H1 (cell line): ENCODE data around the gene LRRC4C. TPM values are rescaled to one million over a fixed set of nuclear protein-coding genes. Genes with fewer than 3 reads are reported as not detected.

Source experiments
- CTCF ChIA-PET: fragments of 300-600 bp; sonication (Branson Sonifier 250); formaldehyde crosslinking; loops from one replicate; lab custom pipeline; 2021; ENCODE audit not compliant: partially characterized antibody; lab: Charles Lee
- POLR2A ChIA-PET: fragments of 300-600 bp; sonication (Branson Sonifier 250); formaldehyde crosslinking; loops from one replicate; lab custom pipeline; 2021; ENCODE audit warnings: inconsistent platforms; ENCODE audit not compliant: partially characterized antibody; lab: Charles Lee
- DNase-seq, 2 experiments: peaks; one replicate each; pipeline versions ENCODE4 v3.0.0 to v3.0.0-alpha.2; 2010 to 2022; ENCODE audit warnings: low spot score in 2 of 2, low read depth in 1 of 2, mixed read lengths in 1 of 2
- FAIRE-seq: peaks from 2 replicates; lab custom pipeline; 2011; peaks lifted over from hg19 to GRCh38; lab: Jason Lieb, UNC
- H2AFZ ChIP-seq: 2 replicates; pipeline ENCODE4 v1.8.1; 2012; ENCODE audit warnings: low read length, inconsistent platforms
- H2AK5ac ChIP-seq: 2 replicates; pipeline ENCODE4 v1.6.1; 2013; ENCODE audit warnings: low read depth, low read length
- H2BK120ac ChIP-seq: replicated peaks from 2 replicates; pipeline ENCODE3; 2013; ENCODE audit warnings: low read depth, low read length, inconsistent platforms
- H2BK12ac ChIP-seq: 2 replicates; pipeline ENCODE4 v1.6.1; 2013; ENCODE audit warnings: low read depth, low read length
- H2BK15ac ChIP-seq: 2 replicates; pipeline ENCODE4 v1.6.1; 2013; ENCODE audit warnings: low read length
- H2BK20ac ChIP-seq: 2 replicates; pipeline ENCODE4 v1.6.1; 2013; ENCODE audit warnings: low read length
- H2BK5ac ChIP-seq: 2 replicates; pipeline ENCODE4 v1.6.1; 2013; ENCODE audit warnings: low read depth, low read length
- H3K14ac ChIP-seq: 2 replicates; pipeline ENCODE4 v1.6.1; 2013; ENCODE audit warnings: inconsistent platforms; ENCODE audit not compliant: insufficient read length
- H3K18ac ChIP-seq: 2 replicates; pipeline ENCODE4 v1.6.1; 2013; ENCODE audit warnings: low read length; ENCODE audit errors: extremely low read depth
- H3K23ac ChIP-seq: 2 replicates; pipeline ENCODE4 v1.6.1; 2013; ENCODE audit warnings: inconsistent platforms; ENCODE audit not compliant: insufficient read length
- H3K23me2 ChIP-seq: 2 replicates; pipeline ENCODE4 v1.6.1; 2013; ENCODE audit warnings: low read depth, low read length
- H3K27ac ChIP-seq: 2 replicates; pipeline ENCODE4 v1.6.1; 2011; ENCODE audit warnings: low read depth, low read length, inconsistent platforms
- H3K27me3 ChIP-seq, 4 experiments: replicated peaks in 1 of 4; 1 replicate in 1 of 4; 2 replicates in 3 of 4; pipeline versions ENCODE4 v1.6.1 to v1.8.1; 2011 to 2013; ENCODE audit warnings: low read length in 3 of 4, mild to moderate bottlenecking in 3 of 4, inconsistent platforms in 2 of 4, mixed read lengths in 2 of 4, moderate library complexity in 1 of 4; ENCODE audit not compliant: control insufficient read depth in 3 of 4, insufficient read depth in 3 of 4; ENCODE audit errors: extremely low read depth in 1 of 4
- H3K36me3 ChIP-seq, 4 experiments: 2 replicates each; pipeline versions ENCODE4 v1.6.1 to v1.8.1; 2011 to 2013; ENCODE audit warnings: mild to moderate bottlenecking in 4 of 4, low read length in 3 of 4, moderate library complexity in 2 of 4, control low read depth in 1 of 4, inconsistent platforms in 1 of 4; ENCODE audit not compliant: insufficient read depth in 4 of 4, control insufficient read depth in 2 of 4
- H3K4ac ChIP-seq: replicated peaks from 2 replicates; pipeline ENCODE3; 2013; ENCODE audit warnings: low read length, low read depth, mixed read lengths, inconsistent platforms; ENCODE audit not compliant: insufficient read length
- H3K4me1 ChIP-seq, 4 experiments: replicated peaks in 1 of 4; 1 replicate in 1 of 4; 2 replicates in 3 of 4; pipeline versions ENCODE4 v1.6.1 to v1.8.1; 2011 to 2013; ENCODE audit warnings: low read length in 3 of 4, inconsistent platforms in 2 of 4, mixed read lengths in 1 of 4; ENCODE audit not compliant: insufficient read depth in 4 of 4, control insufficient read depth in 3 of 4
- H3K4me2 ChIP-seq, 2 experiments: 2 replicates each; pipeline versions ENCODE4 v1.6.1 to v1.8.1; 2011 to 2013; ENCODE audit warnings: low read depth in 2 of 2, low read length in 2 of 2, control low read depth in 1 of 2, inconsistent platforms in 1 of 2, mild to moderate bottlenecking in 1 of 2; ENCODE audit not compliant: insufficient read depth in 1 of 2
- H3K4me3 ChIP-seq, 4 experiments: fragments of 200-600, 300-600 bp in 1 of 4; sonication (generic), shearing (Covaris generic), sonication (Bioruptor Twin) in 1 of 4; 2 replicates each; pipeline versions ENCODE4 v1.5.1 to v1.8.1; 2011 to 2016; ENCODE audit warnings: low read length in 4 of 4, low read depth in 3 of 4, control low read depth in 2 of 4, inconsistent platforms in 2 of 4, mild to moderate bottlenecking in 2 of 4, mixed read lengths in 1 of 4, moderate library complexity in 1 of 4; ENCODE audit not compliant: insufficient read depth in 2 of 4; ENCODE audit errors: extremely low read depth in 1 of 4
- H3K56ac ChIP-seq: replicated peaks from 2 replicates; pipeline ENCODE3; 2013; ENCODE audit warnings: low read depth, mild to moderate bottlenecking, mixed read lengths, low read length, inconsistent platforms; ENCODE audit not compliant: insufficient read length
- H3K79me1 ChIP-seq: 2 replicates; pipeline ENCODE4 v1.6.1; 2013; ENCODE audit warnings: low read depth, low read length, control low read depth
- H3K79me2 ChIP-seq, 2 experiments: 2 replicates each; pipeline versions ENCODE4 v1.6.1 to v1.8.1; 2012 to 2013; ENCODE audit warnings: low read length in 2 of 2, mild to moderate bottlenecking in 2 of 2, inconsistent platforms in 1 of 2; ENCODE audit not compliant: insufficient read depth in 2 of 2, control insufficient read depth in 1 of 2
- H3K9ac ChIP-seq, 4 experiments: replicated peaks in 1 of 4; 1 replicate in 1 of 4; 2 replicates in 3 of 4; pipeline versions ENCODE4 v1.6.1 to v1.8.1; 2011 to 2013; ENCODE audit warnings: low read depth in 3 of 4, low read length in 3 of 4, control low read depth in 2 of 4, mild to moderate bottlenecking in 2 of 4, moderate library complexity in 2 of 4, inconsistent platforms in 1 of 4; ENCODE audit errors: extremely low read depth in 1 of 4
- H3K9me3 ChIP-seq, 2 experiments: 2 replicates each; pipeline versions ENCODE4 v1.6.1 to v1.8.1; 2012 to 2013; ENCODE audit warnings: mild to moderate bottlenecking in 2 of 2, moderate library complexity in 2 of 2, control low read depth in 1 of 2, inconsistent platforms in 1 of 2, low read depth in 1 of 2, low read length in 1 of 2, mixed read lengths in 1 of 2; ENCODE audit not compliant: insufficient read depth in 2 of 2
- H4K20me1 ChIP-seq, 2 experiments: replicated peaks in 1 of 2; 2 replicates each; pipeline versions ENCODE3 to v1.8.1; 2011 to 2013; ENCODE audit warnings: inconsistent platforms in 2 of 2, low read length in 2 of 2, mild to moderate bottlenecking in 1 of 2; ENCODE audit not compliant: insufficient read depth in 2 of 2, control insufficient read depth in 1 of 2
- H4K5ac ChIP-seq: 2 replicates; pipeline ENCODE4 v1.6.1; 2013; ENCODE audit warnings: low read length, low read depth, mixed read lengths, inconsistent platforms; ENCODE audit not compliant: insufficient read length
- H4K8ac ChIP-seq: 2 replicates; pipeline ENCODE4 v1.8.0; 2013; ENCODE audit warnings: mild to moderate bottlenecking, moderate library complexity, low read length, inconsistent platforms; ENCODE audit not compliant: insufficient read depth; ENCODE audit errors: extremely low read depth
- H4K91ac ChIP-seq: replicated peaks from 2 replicates; pipeline ENCODE3; 2013; ENCODE audit warnings: low read length, mixed read lengths, inconsistent platforms; ENCODE audit not compliant: insufficient read length
- CBX8 ChIP-seq: fragments of 300-800, 300-1000 bp; sonication (generic); IDR thresholded peaks from 2 replicates; pipeline ENCODE4 v1.7.1; 2016; ENCODE audit warnings: low read depth, low read length, borderline replicate concordance
- KDM4A ChIP-seq: IDR thresholded peaks from one replicate; pipeline ENCODE4 v1.7.1; 2012; ENCODE audit warnings: low read depth, mild to moderate bottlenecking, moderate library complexity, low read length, inconsistent platforms; ENCODE audit not compliant: severe bottlenecking
- KDM5A ChIP-seq: fragments of 200-600 bp; IDR thresholded peaks from 2 replicates; pipeline ENCODE4 v1.7.1; 2012; ENCODE audit warnings: mild to moderate bottlenecking, low read length, inconsistent platforms, mixed read lengths
- RAD21 ChIP-seq, 2 experiments: IDR thresholded peaks in 1 of 2; conservative IDR thresholded peaks in 1 of 2; 2 replicates each; pipeline ENCODE4 v1.6.1; 2011; ENCODE audit warnings: low read depth in 2 of 2, low read length in 2 of 2, improper control_type of control experiment in 1 of 2, inconsistent platforms in 1 of 2, mild to moderate bottlenecking in 1 of 2, moderate library complexity in 1 of 2
- SIRT6 ChIP-seq: IDR thresholded peaks from one replicate; pipeline ENCODE4 v1.7.1; 2012; ENCODE audit warnings: low read length, inconsistent platforms
- YY1 ChIP-seq: IDR thresholded peaks from 2 replicates; pipeline ENCODE4 v1.6.1; 2011; ENCODE audit warnings: low read depth, mild to moderate bottlenecking, low read length
- WGBS, 2 experiments: shearing (Covaris generic) in 1 of 2; methylation state at CpG; one replicate each; pipeline versions ENCODE4 v1.1.6 to v1.1.7; 2013 to 2015; ENCODE audit warnings: low lambda C conversion rate in 2 of 2, mixed read lengths in 2 of 2, inconsistent platforms in 1 of 2, low coverage in 1 of 2, missing lambda C conversion rate in 1 of 2; ENCODE audit not compliant: insufficient replicate concordance in 2 of 2, insufficient coverage in 1 of 2, insufficient read length in 1 of 2; ENCODE audit errors: extremely low coverage in 1 of 2, missing lambda C conversion rate in 1 of 2; 5-methylcytosine and 5-hydroxymethylcytosine counted together
- polyA plus RNA-seq, 7 experiments: library from polyadenylated mRNA; depleted of rRNA in 3 of 7; stranded (reverse) in 5 of 7; unstranded in 2 of 7; fragments of >200 nt in 5 of 7; fragments of 200-250 nt in 2 of 7; gene quantifications; 1 replicate in 5 of 7; 2 replicates in 1 of 7; 4 replicates in 1 of 7; pipeline versions ENCODE4 v1.2.1 to v1.2.3, GENCODE V29; 2011 to 2013; ENCODE audit warnings: missing spikeins in 2 of 7, mixed read lengths in 2 of 7
- total RNA-seq: library from RNA; stranded (reverse); fragmentation: NEBNext Ultra II Directional; extraction: Animal tissue kit (Norgen Biotek cat#: 25700); gene quantifications from 2 replicates; pipeline ENCODE4 v1.2.1, GENCODE V29; 2021
- TF ChIP-seq, protein P1 (sequence below), 3 experiments: IDR thresholded peaks; 1 replicate in 2 of 3; 2 replicates in 1 of 3; pipeline versions ENCODE4 v1.5.1 to v1.6.1; 2011; ENCODE audit warnings: low read length in 3 of 3, mild to moderate bottlenecking in 3 of 3, inconsistent platforms in 2 of 3, low read depth in 1 of 3, moderate library complexity in 1 of 3; ENCODE audit not compliant: insufficient read depth in 1 of 3; ENCODE audit errors: control extremely low read depth in 1 of 3

The LRRC4C gene
- total and polyA plus RNA-seq, 2 of the 8 experiments (the other 6 are each of a cell fraction or from before 2014, with no cell fraction given): 0.23 to 2.2 TPM

GRCh38 chr11:40306938-40307548 is 1152.4 kb downstream of the LRRC4C start:
- Histone ChIP-seq H2AK5ac (no peak overlapping the region), H2BK12ac (no peak overlapping the region), H4K5ac (no peak overlapping the region), H3K36me3 (no peaks in the 10 kb centered on the region), H2BK15ac (no peak overlapping the region), H3K27me3 (no peaks in the 10 kb centered on the region), H3K79me2 (no peaks in the 10 kb centered on the region), H2BK120ac (no peak overlapping the region), H3K4ac (no peak overlapping the region), H3K14ac (no peak overlapping the region), H4K20me1 (no peaks in the 10 kb centered on the region), H3K4me2 (no peak overlapping the region), H3K56ac (no peak overlapping the region), H3K23me2 (no peaks in the 10 kb centered on the region), H3K9ac (no peak overlapping the region), H3K9me3 (no peaks in the 10 kb centered on the region), H2BK20ac (no peak overlapping the region), H4K8ac (no peak overlapping the region), H3K27ac (no peak overlapping the region), H4K91ac (no peak overlapping the region), H3K79me1 (no peaks in the 10 kb centered on the region), H3K23ac (no peak overlapping the region), H3K18ac (no peak overlapping the region), H2BK5ac (no peak overlapping the region), H3K4me3 (no peak overlapping the region), H3K4me1 (peaks cover 0 to 2% (median 0%) of the 10 kb centered on the region in 4 experiments; a peak in 1 of 7 replicates), H2AFZ (no peak overlapping the region)
- FAIRE-seq (no peak), DNase-seq (no peak)
- 20% methylated on average over 1 of the region's 1 CpG; no CpG with 5 or more reads in 1 of the 2 experiments for WGBS, 2 experiments
- CTCF ChIA-PET: interaction anchor here (0.5 to 2.8 kb wide), 19 partner anchors 9 to 1024 kb away, joined by 3 to 14 read pairs (median 3); no protein-coding TSS in a partner anchor
- POLR2A ChIA-PET: no interaction called here
- TF ChIP-seq YY1: peak; percentile 64; the same call in 1 of the 2 replicates
- no peak for TF ChIP-seq KDM5A
- no peak for TF ChIP-seq CBX8
- peak; percentile 89 to 92 for TF ChIP-seq RAD21 (IDR thresholded peaks at IDR 0.05 in 1 of 2, conservative IDR thresholded peaks at IDR 0.05 in 1 of 2; ENCODE audit: low read depth in 2 of 2, low read length in 2 of 2)
- no peak for TF ChIP-seq KDM4A
- TF ChIP-seq SIRT6: no peak
- TF ChIP-seq, protein P1, sequence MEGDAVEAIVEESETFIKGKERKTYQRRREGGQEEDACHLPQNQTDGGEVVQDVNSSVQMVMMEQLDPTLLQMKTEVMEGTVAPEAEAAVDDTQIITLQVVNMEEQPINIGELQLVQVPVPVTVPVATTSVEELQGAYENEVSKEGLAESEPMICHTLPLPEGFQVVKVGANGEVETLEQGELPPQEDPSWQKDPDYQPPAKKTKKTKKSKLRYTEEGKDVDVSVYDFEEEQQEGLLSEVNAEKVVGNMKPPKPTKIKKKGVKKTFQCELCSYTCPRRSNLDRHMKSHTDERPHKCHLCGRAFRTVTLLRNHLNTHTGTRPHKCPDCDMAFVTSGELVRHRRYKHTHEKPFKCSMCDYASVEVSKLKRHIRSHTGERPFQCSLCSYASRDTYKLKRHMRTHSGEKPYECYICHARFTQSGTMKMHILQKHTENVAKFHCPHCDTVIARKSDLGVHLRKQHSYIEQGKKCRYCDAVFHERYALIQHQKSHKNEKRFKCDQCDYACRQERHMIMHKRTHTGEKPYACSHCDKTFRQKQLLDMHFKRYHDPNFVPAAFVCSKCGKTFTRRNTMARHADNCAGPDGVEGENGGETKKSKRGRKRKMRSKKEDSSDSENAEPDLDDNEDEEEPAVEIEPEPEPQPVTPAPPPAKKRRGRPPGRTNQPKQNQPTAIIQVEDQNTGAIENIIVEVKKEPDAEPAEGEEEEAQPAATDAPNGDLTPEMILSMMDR (IDR thresholded peaks at IDR 0.05; ENCODE audit: control extremely low read depth in 1 of 3, insufficient read depth in 1 of 3, low read depth in 1 of 3, low read length in 3 of 3): peak; percentile 47 to 64 (median 59)
